HG03175 (cell line): ENCODE results near the gene LRP1B.
"Not testable (repeated sequence)": the region's sequence is repeated elsewhere in the genome, so short reads cannot be mapped to it uniquely, and the experiment has no call there.

Experiments used
- ATAC-seq: cut with Tn5 transposase; IDR thresholded peaks from one replicate; pipeline ENCODE4 v1.9.1; 2021; ENCODE audit warnings: mild to moderate bottlenecking, moderate library complexity; ENCODE audit not compliant: unreplicated experiment

LRP1B gene

GRCh38 chr2:140658760-140659692 lies 1471.8 kb downstream of the LRP1B start:
- ATAC-seq: no peak

- ATAC-seq: no peak
Measured at GRCh38 chr2:140657657-140658056, 1473.2 kb downstream of the LRP1B start.

- no peak for ATAC-seq
Measured at GRCh38 chr2:140654565-140654964, 1476.3 kb downstream of the LRP1B start.

GRCh38 chr2:140650825-140651224 lies 1480.0 kb downstream of the LRP1B start:
- ATAC-seq: no peak

GRCh38 chr2:140650134-140650533 lies 1480.7 kb downstream of the LRP1B start:
- ATAC-seq: not testable (repeated sequence)

GRCh38 chr2:140648393-140648792 lies 1482.4 kb downstream of the LRP1B start:
- ATAC-seq: no peak

- ATAC-seq: no peak
Measured at GRCh38 chr2:140643761-140644187, 1487.0 kb downstream of the LRP1B start.

- ATAC-seq: no peak
Measured at GRCh38 chr2:140641163-140641562, 1489.7 kb downstream of the LRP1B start.

- peak; percentile 92 for ATAC-seq
Measured at GRCh38 chr2:140639628-140640027, 1491.2 kb downstream of the LRP1B start.

GRCh38 chr2:140630557-140630956 lies 1500.3 kb downstream of the LRP1B start:
- no peak for ATAC-seq

GRCh38 chr2:140627885-140628284 lies 1502.9 kb downstream of the LRP1B start:
- ATAC-seq: no peak

- no peak for ATAC-seq
Measured at GRCh38 chr2:140627136-140627535, 1503.7 kb downstream of the LRP1B start.

- ATAC-seq: no peak
Measured at GRCh38 chr2:140624200-140624599, 1506.6 kb downstream of the LRP1B start.

- ATAC-seq: no peak
Measured at GRCh38 chr2:140621583-140622362, 1509.0 kb downstream of the LRP1B start.

GRCh38 chr2:140604788-140605187 lies 1526.0 kb downstream of the LRP1B start:
- peak; percentile 82 for ATAC-seq

GRCh38 chr2:140604096-140604495 lies 1526.7 kb downstream of the LRP1B start:
- no peak for ATAC-seq

- no peak for ATAC-seq
Measured at GRCh38 chr2:140603416-140603815, 1527.4 kb downstream of the LRP1B start.

- no peak for ATAC-seq
Measured at GRCh38 chr2:140601801-140602200, 1529.0 kb downstream of the LRP1B start.

- no peak for ATAC-seq
Measured at GRCh38 chr2:140601342-140601741, 1529.5 kb downstream of the LRP1B start.

- ATAC-seq: no peak
Measured at GRCh38 chr2:140600116-140600515, 1530.7 kb downstream of the LRP1B start.

GRCh38 chr2:140597836-140598235 lies 1533.0 kb downstream of the LRP1B start:
- ATAC-seq: no peak

GRCh38 chr2:140597205-140597604 lies 1533.6 kb downstream of the LRP1B start:
- ATAC-seq: no peak
